Measurements from ENCODE around the gene CRY2. TPM values are rescaled to one million over a fixed set of nuclear protein-coding genes. Genes with fewer than 3 reads are reported as not detected.

The CRY2 gene
- total and polyA plus RNA-seq, 2 experiments from 2014 or later = 9.5 to 15.4 TPM

DNA sequence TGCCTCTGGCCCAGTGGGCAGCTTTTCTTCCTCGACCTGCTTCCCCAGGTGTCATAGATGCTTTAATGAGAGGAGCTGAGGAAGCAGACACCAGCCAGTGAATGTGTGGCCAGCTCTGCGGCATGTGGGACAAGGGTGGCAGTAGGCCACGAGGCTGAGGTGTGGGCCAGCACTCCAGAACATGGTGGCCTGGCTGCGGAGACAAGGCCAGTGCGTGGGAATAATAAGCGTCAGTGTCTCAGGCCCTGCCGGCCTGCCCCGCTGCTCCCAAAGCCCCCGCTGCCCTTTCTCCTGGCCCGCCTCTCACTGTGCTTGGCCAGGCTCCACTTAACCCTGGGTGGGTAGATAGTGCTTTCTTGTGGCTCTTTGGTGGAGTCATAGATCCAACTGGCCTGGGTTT lies 40.3 kb downstream of the CRY2 start (continued):
- TF ChIP-seq, protein P1, sequence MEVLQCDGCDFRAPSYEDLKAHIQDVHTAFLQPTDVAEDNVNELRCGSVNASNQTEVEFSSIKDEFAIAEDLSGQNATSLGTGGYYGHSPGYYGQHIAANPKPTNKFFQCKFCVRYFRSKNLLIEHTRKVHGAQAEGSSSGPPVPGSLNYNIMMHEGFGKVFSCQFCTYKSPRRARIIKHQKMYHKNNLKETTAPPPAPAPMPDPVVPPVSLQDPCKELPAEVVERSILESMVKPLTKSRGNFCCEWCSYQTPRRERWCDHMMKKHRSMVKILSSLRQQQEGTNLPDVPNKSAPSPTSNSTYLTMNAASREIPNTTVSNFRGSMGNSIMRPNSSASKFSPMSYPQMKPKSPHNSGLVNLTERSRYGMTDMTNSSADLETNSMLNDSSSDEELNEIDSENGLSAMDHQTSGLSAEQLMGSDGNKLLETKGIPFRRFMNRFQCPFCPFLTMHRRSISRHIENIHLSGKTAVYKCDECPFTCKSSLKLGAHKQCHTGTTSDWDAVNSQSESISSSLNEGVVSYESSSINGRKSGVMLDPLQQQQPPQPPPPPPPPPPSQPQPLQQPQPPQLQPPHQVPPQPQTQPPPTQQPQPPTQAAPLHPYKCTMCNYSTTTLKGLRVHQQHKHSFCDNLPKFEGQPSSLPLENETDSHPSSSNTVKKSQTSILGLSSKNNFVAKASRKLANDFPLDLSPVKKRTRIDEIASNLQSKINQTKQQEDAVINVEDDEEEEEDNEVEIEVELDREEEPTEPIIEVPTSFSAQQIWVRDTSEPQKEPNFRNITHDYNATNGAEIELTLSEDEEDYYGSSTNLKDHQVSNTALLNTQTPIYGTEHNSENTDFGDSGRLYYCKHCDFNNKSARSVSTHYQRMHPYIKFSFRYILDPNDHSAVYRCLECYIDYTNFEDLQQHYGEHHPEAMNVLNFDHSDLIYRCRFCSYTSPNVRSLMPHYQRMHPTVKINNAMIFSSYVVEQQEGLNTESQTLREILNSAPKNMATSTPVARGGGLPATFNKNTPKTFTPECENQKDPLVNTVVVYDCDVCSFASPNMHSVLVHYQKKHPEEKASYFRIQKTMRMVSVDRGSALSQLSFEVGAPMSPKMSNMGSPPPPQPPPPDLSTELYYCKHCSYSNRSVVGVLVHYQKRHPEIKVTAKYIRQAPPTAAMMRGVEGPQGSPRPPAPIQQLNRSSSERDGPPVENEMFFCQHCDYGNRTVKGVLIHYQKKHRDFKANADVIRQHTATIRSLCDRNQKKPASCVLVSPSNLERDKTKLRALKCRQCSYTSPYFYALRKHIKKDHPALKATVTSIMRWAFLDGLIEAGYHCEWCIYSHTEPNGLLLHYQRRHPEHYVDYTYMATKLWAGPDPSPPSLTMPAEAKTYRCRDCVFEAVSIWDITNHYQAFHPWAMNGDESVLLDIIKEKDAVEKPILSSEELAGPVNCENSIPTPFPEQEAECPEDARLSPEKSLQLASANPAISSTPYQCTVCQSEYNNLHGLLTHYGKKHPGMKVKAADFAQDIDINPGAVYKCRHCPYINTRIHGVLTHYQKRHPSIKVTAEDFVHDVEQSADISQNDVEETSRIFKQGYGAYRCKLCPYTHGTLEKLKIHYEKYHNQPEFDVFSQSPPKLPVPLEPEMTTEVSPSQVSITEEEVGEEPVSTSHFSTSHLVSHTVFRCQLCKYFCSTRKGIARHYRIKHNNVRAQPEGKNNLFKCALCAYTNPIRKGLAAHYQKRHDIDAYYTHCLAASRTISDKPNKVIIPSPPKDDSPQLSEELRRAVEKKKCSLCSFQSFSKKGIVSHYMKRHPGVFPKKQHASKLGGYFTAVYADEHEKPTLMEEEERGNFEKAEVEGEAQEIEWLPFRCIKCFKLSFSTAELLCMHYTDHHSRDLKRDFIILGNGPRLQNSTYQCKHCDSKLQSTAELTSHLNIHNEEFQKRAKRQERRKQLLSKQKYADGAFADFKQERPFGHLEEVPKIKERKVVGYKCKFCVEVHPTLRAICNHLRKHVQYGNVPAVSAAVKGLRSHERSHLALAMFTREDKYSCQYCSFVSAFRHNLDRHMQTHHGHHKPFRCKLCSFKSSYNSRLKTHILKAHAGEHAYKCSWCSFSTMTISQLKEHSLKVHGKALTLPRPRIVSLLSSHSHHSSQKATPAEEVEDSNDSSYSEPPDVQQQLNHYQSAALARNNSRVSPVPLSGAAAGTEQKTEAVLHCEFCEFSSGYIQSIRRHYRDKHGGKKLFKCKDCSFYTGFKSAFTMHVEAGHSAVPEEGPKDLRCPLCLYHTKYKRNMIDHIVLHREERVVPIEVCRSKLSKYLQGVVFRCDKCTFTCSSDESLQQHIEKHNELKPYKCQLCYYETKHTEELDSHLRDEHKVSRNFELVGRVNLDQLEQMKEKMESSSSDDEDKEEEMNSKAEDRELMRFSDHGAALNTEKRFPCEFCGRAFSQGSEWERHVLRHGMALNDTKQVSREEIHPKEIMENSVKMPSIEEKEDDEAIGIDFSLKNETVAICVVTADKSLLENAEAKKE (CRISPR knock-in tag; IDR thresholded peaks at IDR 0.05) = no peak

DNA sequence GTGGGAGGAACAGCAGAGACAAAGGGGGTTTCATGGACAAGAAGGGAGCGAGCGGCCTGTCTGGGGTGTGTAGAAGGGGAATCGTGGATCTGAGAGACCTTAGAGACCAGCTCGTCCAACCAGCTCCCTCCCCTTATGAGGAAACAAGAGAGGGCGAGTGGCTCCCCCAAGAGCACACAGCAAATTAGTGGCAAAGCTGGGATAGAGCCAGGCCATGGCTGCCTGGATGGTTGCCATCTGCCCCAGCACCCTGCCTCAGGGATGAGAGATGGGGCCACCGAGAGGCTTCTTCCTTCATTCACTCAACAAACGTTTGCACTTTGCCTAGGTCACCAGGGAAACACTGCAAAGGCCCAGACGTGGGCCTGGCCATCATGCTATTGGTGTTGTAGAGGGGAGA lies 42.3 kb downstream of the CRY2 start:
- Mint-ChIP-seq H3K4me3 (no peak overlapping the region; the same call in 2 of the 3 replicates), H3K9me3 (no peaks in the 10 kb centered on the region), H3K4me1 (peaks cover 30% of the 10 kb centered on the region), H3K36me3 (ENCODE audit: low read depth) (no peaks in the 10 kb centered on the region; the same call in 2 of the 3 replicates), H3K27me3 (ENCODE audit: insufficient read depth, low read depth, poor library complexity) (peaks cover 8% of the 10 kb centered on the region), H3K27ac (no peak overlapping the region)
- no peak for DNase-seq (ENCODE audit: low spot score)
- no peaks in the 10 kb centered on the region for H3K9me2 ChIP-seq (ENCODE audit: insufficient read depth)
- H2AFZ ChIP-seq = no peak overlapping the region
- no peaks in the 10 kb centered on the region for H3K27me3 ChIP-seq (ENCODE audit: insufficient read depth)
- peaks cover 9% of the 10 kb centered on the region; the same call in 1 of the 2 replicates for H3K79me2 ChIP-seq (replicated peaks; ENCODE audit: insufficient read depth)
- no peak overlapping the region for H3K4me3 ChIP-seq
- H3K27ac ChIP-seq (ENCODE audit: low read depth) = no peak overlapping the region
- no peak for ATAC-seq
- no peaks in the 10 kb centered on the region for H3F3A ChIP-seq (replicated peaks; ENCODE audit: low read depth)
- peaks cover 15% of the 10 kb centered on the region for H4K20me1 ChIP-seq (replicated peaks; ENCODE audit: insufficient read depth)
- H3K4me1 ChIP-seq (ENCODE audit: insufficient read depth) = peaks cover 19% of the 10 kb centered on the region
- H3K36me3 ChIP-seq (ENCODE audit: insufficient read depth) = no peaks in the 10 kb centered on the region
- no peak overlapping the region for H3K4me2 ChIP-seq
- TF ChIP-seq NANOG (IDR thresholded peaks at IDR 0.05; ENCODE audit: borderline replicate concordance) = no peak
- TF ChIP-seq, protein P2, sequence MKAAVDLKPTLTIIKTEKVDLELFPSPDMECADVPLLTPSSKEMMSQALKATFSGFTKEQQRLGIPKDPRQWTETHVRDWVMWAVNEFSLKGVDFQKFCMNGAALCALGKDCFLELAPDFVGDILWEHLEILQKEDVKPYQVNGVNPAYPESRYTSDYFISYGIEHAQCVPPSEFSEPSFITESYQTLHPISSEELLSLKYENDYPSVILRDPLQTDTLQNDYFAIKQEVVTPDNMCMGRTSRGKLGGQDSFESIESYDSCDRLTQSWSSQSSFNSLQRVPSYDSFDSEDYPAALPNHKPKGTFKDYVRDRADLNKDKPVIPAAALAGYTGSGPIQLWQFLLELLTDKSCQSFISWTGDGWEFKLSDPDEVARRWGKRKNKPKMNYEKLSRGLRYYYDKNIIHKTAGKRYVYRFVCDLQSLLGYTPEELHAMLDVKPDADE (IDR thresholded peaks at IDR 0.05) = no peak
- TF ChIP-seq, protein P3, sequence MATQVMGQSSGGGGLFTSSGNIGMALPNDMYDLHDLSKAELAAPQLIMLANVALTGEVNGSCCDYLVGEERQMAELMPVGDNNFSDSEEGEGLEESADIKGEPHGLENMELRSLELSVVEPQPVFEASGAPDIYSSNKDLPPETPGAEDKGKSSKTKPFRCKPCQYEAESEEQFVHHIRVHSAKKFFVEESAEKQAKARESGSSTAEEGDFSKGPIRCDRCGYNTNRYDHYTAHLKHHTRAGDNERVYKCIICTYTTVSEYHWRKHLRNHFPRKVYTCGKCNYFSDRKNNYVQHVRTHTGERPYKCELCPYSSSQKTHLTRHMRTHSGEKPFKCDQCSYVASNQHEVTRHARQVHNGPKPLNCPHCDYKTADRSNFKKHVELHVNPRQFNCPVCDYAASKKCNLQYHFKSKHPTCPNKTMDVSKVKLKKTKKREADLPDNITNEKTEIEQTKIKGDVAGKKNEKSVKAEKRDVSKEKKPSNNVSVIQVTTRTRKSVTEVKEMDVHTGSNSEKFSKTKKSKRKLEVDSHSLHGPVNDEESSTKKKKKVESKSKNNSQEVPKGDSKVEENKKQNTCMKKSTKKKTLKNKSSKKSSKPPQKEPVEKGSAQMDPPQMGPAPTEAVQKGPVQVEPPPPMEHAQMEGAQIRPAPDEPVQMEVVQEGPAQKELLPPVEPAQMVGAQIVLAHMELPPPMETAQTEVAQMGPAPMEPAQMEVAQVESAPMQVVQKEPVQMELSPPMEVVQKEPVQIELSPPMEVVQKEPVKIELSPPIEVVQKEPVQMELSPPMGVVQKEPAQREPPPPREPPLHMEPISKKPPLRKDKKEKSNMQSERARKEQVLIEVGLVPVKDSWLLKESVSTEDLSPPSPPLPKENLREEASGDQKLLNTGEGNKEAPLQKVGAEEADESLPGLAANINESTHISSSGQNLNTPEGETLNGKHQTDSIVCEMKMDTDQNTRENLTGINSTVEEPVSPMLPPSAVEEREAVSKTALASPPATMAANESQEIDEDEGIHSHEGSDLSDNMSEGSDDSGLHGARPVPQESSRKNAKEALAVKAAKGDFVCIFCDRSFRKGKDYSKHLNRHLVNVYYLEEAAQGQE (IDR thresholded peaks at IDR 0.05; ENCODE audit: unreplicated experiment) = no peak
- TF ChIP-seq, protein P4, sequence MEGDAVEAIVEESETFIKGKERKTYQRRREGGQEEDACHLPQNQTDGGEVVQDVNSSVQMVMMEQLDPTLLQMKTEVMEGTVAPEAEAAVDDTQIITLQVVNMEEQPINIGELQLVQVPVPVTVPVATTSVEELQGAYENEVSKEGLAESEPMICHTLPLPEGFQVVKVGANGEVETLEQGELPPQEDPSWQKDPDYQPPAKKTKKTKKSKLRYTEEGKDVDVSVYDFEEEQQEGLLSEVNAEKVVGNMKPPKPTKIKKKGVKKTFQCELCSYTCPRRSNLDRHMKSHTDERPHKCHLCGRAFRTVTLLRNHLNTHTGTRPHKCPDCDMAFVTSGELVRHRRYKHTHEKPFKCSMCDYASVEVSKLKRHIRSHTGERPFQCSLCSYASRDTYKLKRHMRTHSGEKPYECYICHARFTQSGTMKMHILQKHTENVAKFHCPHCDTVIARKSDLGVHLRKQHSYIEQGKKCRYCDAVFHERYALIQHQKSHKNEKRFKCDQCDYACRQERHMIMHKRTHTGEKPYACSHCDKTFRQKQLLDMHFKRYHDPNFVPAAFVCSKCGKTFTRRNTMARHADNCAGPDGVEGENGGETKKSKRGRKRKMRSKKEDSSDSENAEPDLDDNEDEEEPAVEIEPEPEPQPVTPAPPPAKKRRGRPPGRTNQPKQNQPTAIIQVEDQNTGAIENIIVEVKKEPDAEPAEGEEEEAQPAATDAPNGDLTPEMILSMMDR (conservative IDR thresholded peaks at IDR 0.05; ENCODE audit: low read depth in 2 of 2) = no peak

All from GM23338 (cell line).